ENCODE data around the gene TRIM66. TPM values are rescaled to one million over a fixed set of nuclear protein-coding genes. Genes with fewer than 3 reads are reported as not detected.

Gene TRIM66
- total and polyA plus RNA-seq, 9 of the 15 experiments (the other 6 are each of a cell fraction or from before 2014, with no cell fraction given): 1.1 to 7.3 (median 4.9) TPM

DNA sequence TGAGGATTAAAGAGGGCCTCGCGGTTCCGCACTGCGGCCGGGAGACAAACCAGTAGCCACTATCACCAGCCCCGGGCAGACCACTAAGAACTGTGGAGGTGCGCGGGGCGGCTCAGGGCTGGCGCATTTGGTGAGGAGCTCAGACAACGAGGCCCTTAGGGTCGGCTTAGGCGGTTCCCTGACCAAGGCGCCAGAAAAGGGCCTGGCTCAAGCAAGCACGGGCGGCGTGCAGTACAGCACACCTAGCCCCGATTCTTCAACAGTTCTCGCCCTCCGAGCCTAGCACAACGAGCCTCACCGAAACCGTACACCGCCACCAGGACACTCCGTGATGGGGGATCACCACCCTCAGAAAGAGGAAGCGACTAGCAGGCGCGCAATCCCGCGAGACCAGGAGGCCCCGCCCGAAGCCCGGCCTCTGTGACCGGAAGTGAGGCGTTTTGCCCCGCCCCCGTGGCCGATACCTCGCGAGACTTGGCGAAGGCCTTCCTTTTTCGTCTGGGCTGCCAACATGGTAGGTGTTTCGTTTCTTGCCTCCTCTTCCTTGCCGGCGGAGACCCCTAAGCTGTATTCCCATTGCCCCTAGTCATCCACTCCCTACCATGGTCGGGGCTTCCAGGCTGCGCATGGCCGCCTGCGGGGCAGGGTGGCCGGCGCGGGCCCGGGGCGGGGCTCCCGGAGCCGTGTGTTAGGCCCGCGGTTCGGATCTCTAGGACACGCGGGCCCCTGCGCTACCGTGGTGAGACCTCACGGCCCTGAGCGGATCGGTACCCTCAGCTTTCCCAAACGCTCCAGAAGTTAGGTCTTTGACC is at the start of gene TRIM66, which contains the start of gene RPL27A (continued):
- no peak for TF ChIP-seq NFYB (IDR thresholded peaks at IDR 0.05; ENCODE audit: extremely low read depth, insufficient read length)
- TF ChIP-seq L3MBTL2 (IDR thresholded peaks at IDR 0.05): peak; percentile 63
- no peak for TF ChIP-seq ZNF507 (tag; conservative IDR thresholded peaks at IDR 0.05)
- TF ChIP-seq, protein P1, sequence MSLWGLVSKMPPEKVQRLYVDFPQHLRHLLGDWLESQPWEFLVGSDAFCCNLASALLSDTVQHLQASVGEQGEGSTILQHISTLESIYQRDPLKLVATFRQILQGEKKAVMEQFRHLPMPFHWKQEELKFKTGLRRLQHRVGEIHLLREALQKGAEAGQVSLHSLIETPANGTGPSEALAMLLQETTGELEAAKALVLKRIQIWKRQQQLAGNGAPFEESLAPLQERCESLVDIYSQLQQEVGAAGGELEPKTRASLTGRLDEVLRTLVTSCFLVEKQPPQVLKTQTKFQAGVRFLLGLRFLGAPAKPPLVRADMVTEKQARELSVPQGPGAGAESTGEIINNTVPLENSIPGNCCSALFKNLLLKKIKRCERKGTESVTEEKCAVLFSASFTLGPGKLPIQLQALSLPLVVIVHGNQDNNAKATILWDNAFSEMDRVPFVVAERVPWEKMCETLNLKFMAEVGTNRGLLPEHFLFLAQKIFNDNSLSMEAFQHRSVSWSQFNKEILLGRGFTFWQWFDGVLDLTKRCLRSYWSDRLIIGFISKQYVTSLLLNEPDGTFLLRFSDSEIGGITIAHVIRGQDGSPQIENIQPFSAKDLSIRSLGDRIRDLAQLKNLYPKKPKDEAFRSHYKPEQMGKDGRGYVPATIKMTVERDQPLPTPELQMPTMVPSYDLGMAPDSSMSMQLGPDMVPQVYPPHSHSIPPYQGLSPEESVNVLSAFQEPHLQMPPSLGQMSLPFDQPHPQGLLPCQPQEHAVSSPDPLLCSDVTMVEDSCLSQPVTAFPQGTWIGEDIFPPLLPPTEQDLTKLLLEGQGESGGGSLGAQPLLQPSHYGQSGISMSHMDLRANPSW (CRISPR knock-in tag; IDR thresholded peaks at IDR 0.05): 0 out of 2 replicates have a peak, but pooled peaks have one; percentile 59
- TF ChIP-seq SAFB (IDR thresholded peaks at IDR 0.05; ENCODE audit: borderline replicate concordance, low read depth, low read length): no peak
- no peak for TF ChIP-seq MTA1 (IDR thresholded peaks at IDR 0.05; ENCODE audit: borderline replicate concordance)
- TF ChIP-seq ELF1 (tag; IDR thresholded peaks at IDR 0.05): peak; percentile 95
- TF ChIP-seq FOXA3 (CRISPR knock-in tag; conservative IDR thresholded peaks at IDR 0.05 in 1 of 2, IDR thresholded peaks at IDR 0.05 in 1 of 2): 0 out of 4 replicates have a peak, but pooled peaks of 1 of the 2 experiments have one; percentile 47
- TF ChIP-seq FOXJ2 (tag; IDR thresholded peaks at IDR 0.05): no peak; the same call in 1 of the 2 replicates
- TF ChIP-seq ZNF282 (CRISPR knock-in tag; IDR thresholded peaks at IDR 0.05): peak; percentile 84; the same call in 1 of the 2 replicates
- TF ChIP-seq, protein P2, sequence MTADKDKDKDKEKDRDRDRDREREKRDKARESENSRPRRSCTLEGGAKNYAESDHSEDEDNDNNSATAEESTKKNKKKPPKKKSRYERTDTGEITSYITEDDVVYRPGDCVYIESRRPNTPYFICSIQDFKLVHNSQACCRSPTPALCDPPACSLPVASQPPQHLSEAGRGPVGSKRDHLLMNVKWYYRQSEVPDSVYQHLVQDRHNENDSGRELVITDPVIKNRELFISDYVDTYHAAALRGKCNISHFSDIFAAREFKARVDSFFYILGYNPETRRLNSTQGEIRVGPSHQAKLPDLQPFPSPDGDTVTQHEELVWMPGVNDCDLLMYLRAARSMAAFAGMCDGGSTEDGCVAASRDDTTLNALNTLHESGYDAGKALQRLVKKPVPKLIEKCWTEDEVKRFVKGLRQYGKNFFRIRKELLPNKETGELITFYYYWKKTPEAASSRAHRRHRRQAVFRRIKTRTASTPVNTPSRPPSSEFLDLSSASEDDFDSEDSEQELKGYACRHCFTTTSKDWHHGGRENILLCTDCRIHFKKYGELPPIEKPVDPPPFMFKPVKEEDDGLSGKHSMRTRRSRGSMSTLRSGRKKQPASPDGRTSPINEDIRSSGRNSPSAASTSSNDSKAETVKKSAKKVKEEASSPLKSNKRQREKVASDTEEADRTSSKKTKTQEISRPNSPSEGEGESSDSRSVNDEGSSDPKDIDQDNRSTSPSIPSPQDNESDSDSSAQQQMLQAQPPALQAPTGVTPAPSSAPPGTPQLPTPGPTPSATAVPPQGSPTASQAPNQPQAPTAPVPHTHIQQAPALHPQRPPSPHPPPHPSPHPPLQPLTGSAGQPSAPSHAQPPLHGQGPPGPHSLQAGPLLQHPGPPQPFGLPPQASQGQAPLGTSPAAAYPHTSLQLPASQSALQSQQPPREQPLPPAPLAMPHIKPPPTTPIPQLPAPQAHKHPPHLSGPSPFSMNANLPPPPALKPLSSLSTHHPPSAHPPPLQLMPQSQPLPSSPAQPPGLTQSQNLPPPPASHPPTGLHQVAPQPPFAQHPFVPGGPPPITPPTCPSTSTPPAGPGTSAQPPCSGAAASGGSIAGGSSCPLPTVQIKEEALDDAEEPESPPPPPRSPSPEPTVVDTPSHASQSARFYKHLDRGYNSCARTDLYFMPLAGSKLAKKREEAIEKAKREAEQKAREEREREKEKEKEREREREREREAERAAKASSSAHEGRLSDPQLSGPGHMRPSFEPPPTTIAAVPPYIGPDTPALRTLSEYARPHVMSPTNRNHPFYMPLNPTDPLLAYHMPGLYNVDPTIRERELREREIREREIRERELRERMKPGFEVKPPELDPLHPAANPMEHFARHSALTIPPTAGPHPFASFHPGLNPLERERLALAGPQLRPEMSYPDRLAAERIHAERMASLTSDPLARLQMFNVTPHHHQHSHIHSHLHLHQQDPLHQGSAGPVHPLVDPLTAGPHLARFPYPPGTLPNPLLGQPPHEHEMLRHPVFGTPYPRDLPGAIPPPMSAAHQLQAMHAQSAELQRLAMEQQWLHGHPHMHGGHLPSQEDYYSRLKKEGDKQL (CRISPR knock-in tag; IDR thresholded peaks at IDR 0.05; ENCODE audit: borderline replicate concordance): 0 out of 2 replicates have a peak, but pooled peaks have one; percentile 64
- TF ChIP-seq, protein P3, sequence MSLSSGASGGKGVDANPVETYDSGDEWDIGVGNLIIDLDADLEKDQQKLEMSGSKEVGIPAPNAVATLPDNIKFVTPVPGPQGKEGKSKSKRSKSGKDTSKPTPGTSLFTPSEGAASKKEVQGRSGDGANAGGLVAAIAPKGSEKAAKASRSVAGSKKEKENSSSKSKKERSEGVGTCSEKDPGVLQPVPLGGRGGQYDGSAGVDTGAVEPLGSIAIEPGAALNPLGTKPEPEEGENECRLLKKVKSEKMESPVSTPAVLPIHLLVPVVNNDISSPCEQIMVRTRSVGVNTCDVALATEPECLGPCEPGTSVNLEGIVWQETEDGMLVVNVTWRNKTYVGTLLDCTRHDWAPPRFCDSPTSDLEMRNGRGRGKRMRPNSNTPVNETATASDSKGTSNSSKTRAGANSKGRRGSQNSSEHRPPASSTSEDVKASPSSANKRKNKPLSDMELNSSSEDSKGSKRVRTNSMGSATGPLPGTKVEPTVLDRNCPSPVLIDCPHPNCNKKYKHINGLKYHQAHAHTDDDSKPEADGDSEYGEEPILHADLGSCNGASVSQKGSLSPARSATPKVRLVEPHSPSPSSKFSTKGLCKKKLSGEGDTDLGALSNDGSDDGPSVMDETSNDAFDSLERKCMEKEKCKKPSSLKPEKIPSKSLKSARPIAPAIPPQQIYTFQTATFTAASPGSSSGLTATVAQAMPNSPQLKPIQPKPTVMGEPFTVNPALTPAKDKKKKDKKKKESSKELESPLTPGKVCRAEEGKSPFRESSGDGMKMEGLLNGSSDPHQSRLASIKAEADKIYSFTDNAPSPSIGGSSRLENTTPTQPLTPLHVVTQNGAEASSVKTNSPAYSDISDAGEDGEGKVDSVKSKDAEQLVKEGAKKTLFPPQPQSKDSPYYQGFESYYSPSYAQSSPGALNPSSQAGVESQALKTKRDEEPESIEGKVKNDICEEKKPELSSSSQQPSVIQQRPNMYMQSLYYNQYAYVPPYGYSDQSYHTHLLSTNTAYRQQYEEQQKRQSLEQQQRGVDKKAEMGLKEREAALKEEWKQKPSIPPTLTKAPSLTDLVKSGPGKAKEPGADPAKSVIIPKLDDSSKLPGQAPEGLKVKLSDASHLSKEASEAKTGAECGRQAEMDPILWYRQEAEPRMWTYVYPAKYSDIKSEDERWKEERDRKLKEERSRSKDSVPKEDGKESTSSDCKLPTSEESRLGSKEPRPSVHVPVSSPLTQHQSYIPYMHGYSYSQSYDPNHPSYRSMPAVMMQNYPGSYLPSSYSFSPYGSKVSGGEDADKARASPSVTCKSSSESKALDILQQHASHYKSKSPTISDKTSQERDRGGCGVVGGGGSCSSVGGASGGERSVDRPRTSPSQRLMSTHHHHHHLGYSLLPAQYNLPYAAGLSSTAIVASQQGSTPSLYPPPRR (CRISPR knock-in tag; IDR thresholded peaks at IDR 0.05; ENCODE audit: borderline replicate concordance): no peak
- TF ChIP-seq ASH1L (IDR thresholded peaks at IDR 0.05; ENCODE audit: borderline replicate concordance, low read depth, partially characterized antibody): no peak

Measured in K562 (cell line).